Fibroblast of lung (primary cell): ENCODE results near the gene GALNT18. TPM values are rescaled to one million over a fixed set of nuclear protein-coding genes. Genes with fewer than 3 reads are reported as not detected.
A peak's percentile ranks its signal among the peaks of the same experiment; 100 is the strongest.

Experiments
- DNase-seq, 2 donors: peaks; one replicate each; pipeline versions ENCODE4 v3.0.0 to v3.0.0-alpha.2; 2010; ENCODE audit warnings: low read depth in 2 of 2
- H2AFZ ChIP-seq: 2 replicates; pipeline ENCODE4 v1.5.1; 2012; ENCODE audit warnings: low read length, control low read depth, inconsistent platforms
- H3K27ac ChIP-seq: 2 replicates; pipeline ENCODE4 v1.5.1; 2011; ENCODE audit warnings: low read length, control low read depth; ENCODE audit not compliant: insufficient read depth
- H3K27me3 ChIP-seq: 2 replicates; pipeline ENCODE4 v1.5.1; 2011; ENCODE audit warnings: mild to moderate bottlenecking, low read length; ENCODE audit not compliant: control insufficient read depth, insufficient read depth
- H3K36me3 ChIP-seq: 2 replicates; pipeline ENCODE4 v1.5.1; 2011; ENCODE audit warnings: low read length; ENCODE audit not compliant: control insufficient read depth, insufficient read depth
- H3K4me1 ChIP-seq: 2 replicates; pipeline ENCODE4 v1.5.1; 2011; ENCODE audit warnings: low read length; ENCODE audit not compliant: control insufficient read depth, insufficient read depth; ENCODE audit errors: extremely low read depth
- H3K4me2 ChIP-seq: 2 replicates; pipeline ENCODE4 v1.5.1; 2011; ENCODE audit warnings: low read length, control low read depth; ENCODE audit not compliant: insufficient read depth; ENCODE audit errors: extremely low read depth
- H3K4me3 ChIP-seq, 4 experiments: fragments of 200-600 bp in 1 of 4; sonication (generic) in 1 of 4; replicated peaks in 1 of 4; 2 replicates each; pipeline ENCODE4 v1.5.1; 2011 to 2016; ENCODE audit warnings: low read length in 4 of 4, low read depth in 3 of 4, mild to moderate bottlenecking in 3 of 4, control low read depth in 2 of 4, inconsistent platforms in 1 of 4, mixed read lengths in 1 of 4; ENCODE audit not compliant: insufficient read depth in 1 of 4; ENCODE audit errors: control extremely low read depth in 1 of 4
- H3K79me2 ChIP-seq: 2 replicates; pipeline ENCODE4 v1.5.1; 2012; ENCODE audit warnings: mild to moderate bottlenecking, low read length, inconsistent platforms; ENCODE audit not compliant: control insufficient read depth, insufficient read depth
- H3K9ac ChIP-seq: 2 replicates; pipeline ENCODE4 v1.5.1; 2011; ENCODE audit warnings: mild to moderate bottlenecking, low read length, control low read depth; ENCODE audit not compliant: insufficient read depth
- H3K9me3 ChIP-seq: 2 replicates; pipeline ENCODE4 v1.5.1; 2012; ENCODE audit warnings: low read depth, low read length; ENCODE audit not compliant: control insufficient read depth, insufficient read depth
- H4K20me1 ChIP-seq: 2 replicates; pipeline ENCODE4 v1.5.1; 2011; ENCODE audit warnings: low read length; ENCODE audit not compliant: control insufficient read depth, insufficient read depth; ENCODE audit errors: extremely low read depth
- CTCF ChIP-seq, 2 donors: IDR thresholded peaks in 1 of 2; conservative IDR thresholded peaks in 1 of 2; 1 replicate in 1 of 2; 2 replicates in 1 of 2; pipeline ENCODE4 v1.5.1; 2011 to 2012; ENCODE audit warnings: low read length in 2 of 2, control low read depth in 1 of 2, inconsistent platforms in 1 of 2, low read depth in 1 of 2, mild to moderate bottlenecking in 1 of 2
- EZH2 ChIP-seq: IDR thresholded peaks from 2 replicates; pipeline ENCODE4 v1.5.1; 2012; ENCODE audit warnings: low read length, control low read depth, mild to moderate bottlenecking; ENCODE audit errors: missing control alignments
- polyA plus RNA-seq, 2 donors: library from polyadenylated mRNA; depleted of rRNA in 1 of 2; stranded (reverse) in 1 of 2; unstranded in 1 of 2; fragments of >200 nt; gene quantifications; 2 replicates each; pipeline ENCODE4 v1.2.1, GENCODE V29; 2011 to 2012; ENCODE audit warnings: missing spikeins in 1 of 2
- total RNA-seq: library from RNA; depleted of rRNA; stranded (reverse); fragments of >200 nt; gene quantifications from 2 replicates; pipeline ENCODE4 v1.2.1, GENCODE V29; 2014

The GALNT18 gene
- total and polyA plus RNA-seq, 2 donors (not counting 1 experiment from before 2014, with no cell fraction given): 0.50 to 19.3 TPM

- Histone ChIP-seq H3K4me3 (no peak overlapping the region), H3K79me2 (no peaks in the 10 kb centered on the region), H3K9ac (no peak overlapping the region), H3K4me2 (no peak overlapping the region), H2AFZ (no peak overlapping the region), H3K9me3 (no peaks in the 10 kb centered on the region), H3K36me3 (no peaks in the 10 kb centered on the region), H4K20me1 (no peaks in the 10 kb centered on the region), H3K27ac (no peak overlapping the region), H3K4me1 (no peaks in the 10 kb centered on the region), H3K27me3 (no peaks in the 10 kb centered on the region)
- DNase-seq: no peak
- TF ChIP-seq CTCF (conservative IDR thresholded peaks at IDR 0.05 in 1 of 2, IDR thresholded peaks at IDR 0.05 in 1 of 2; ENCODE audit: low read depth in 1 of 2, low read length in 2 of 2): no peak
Observed at GRCh38 chr11:11558396-11558795, 63.4 kb downstream of the GALNT18 start.

DNA sequence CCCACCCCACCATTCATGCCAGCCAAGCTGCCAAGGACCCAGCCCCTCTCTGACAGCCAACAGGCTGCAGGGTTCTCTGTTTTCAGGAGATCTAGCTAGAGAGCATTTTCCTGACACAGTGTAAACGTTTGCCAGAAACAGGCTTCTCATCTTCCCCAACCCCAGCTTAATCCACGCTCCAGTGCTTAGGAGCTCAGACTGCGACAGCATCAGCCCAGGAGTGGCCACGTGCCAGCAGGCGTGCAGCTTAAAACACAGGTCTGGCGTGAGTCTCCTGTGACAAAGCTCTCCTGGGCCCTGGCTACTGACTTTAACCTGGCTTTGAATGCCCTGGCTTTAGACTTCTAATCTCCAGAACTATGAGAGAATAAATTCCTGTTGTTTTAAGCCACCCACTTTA lies 66.6 kb downstream of the GALNT18 start:
- H3K79me2 ChIP-seq: no peaks in the 10 kb centered on the region
- no peak overlapping the region for H3K4me3 ChIP-seq
- no peaks in the 10 kb centered on the region for H4K20me1 ChIP-seq
- H3K9ac ChIP-seq: no peak overlapping the region
- peak in 1 of 2 donors; percentile 8 for DNase-seq
- H3K27me3 ChIP-seq: no peaks in the 10 kb centered on the region
- no peaks in the 10 kb centered on the region for H3K4me1 ChIP-seq
- no peak overlapping the region for H3K4me2 ChIP-seq
- no peak overlapping the region for H2AFZ ChIP-seq
- no peak overlapping the region for H3K27ac ChIP-seq
- TF ChIP-seq EZH2 (no peak), CTCF (conservative IDR thresholded peaks at IDR 0.05 in 1 of 2, IDR thresholded peaks at IDR 0.05 in 1 of 2; ENCODE audit: low read depth in 1 of 2, low read length in 2 of 2) (no peak)
- H3K36me3 ChIP-seq: no peaks in the 10 kb centered on the region
- H3K9me3 ChIP-seq: no peaks in the 10 kb centered on the region

- TF ChIP-seq CTCF (conservative IDR thresholded peaks at IDR 0.05 in 1 of 2, IDR thresholded peaks at IDR 0.05 in 1 of 2; ENCODE audit: low read depth in 1 of 2, low read length in 2 of 2) (no peak), EZH2 (no peak)
- H3K79me2 ChIP-seq: no peaks in the 10 kb centered on the region
Observed at GRCh38 chr11:11553573-11553972, 68.2 kb downstream of the GALNT18 start.

More at GRCh38 chr11:11553573-11553972, 68.2 kb downstream of the GALNT18 start:
- H3K4me1 ChIP-seq: no peaks in the 10 kb centered on the region
- H3K27ac ChIP-seq: no peak overlapping the region
- H3K4me3 ChIP-seq: no peak overlapping the region
- no peaks in the 10 kb centered on the region for H3K9me3 ChIP-seq
- no peaks in the 10 kb centered on the region for H3K27me3 ChIP-seq
- no peaks in the 10 kb centered on the region for H4K20me1 ChIP-seq
- no peaks in the 10 kb centered on the region for H3K36me3 ChIP-seq
- DNase-seq: no peak
- H2AFZ ChIP-seq: no peak overlapping the region
- H3K9ac ChIP-seq: no peak overlapping the region
- H3K4me2 ChIP-seq: no peak overlapping the region
